ENCODE results near the gene BIN1. TPM values are rescaled to one million over a fixed set of nuclear protein-coding genes. Genes with fewer than 3 reads are reported as not detected.

Gene BIN1
- total and polyA plus RNA-seq, 12 donors, result 62.1 to 207 (median 125) TPM

DNA sequence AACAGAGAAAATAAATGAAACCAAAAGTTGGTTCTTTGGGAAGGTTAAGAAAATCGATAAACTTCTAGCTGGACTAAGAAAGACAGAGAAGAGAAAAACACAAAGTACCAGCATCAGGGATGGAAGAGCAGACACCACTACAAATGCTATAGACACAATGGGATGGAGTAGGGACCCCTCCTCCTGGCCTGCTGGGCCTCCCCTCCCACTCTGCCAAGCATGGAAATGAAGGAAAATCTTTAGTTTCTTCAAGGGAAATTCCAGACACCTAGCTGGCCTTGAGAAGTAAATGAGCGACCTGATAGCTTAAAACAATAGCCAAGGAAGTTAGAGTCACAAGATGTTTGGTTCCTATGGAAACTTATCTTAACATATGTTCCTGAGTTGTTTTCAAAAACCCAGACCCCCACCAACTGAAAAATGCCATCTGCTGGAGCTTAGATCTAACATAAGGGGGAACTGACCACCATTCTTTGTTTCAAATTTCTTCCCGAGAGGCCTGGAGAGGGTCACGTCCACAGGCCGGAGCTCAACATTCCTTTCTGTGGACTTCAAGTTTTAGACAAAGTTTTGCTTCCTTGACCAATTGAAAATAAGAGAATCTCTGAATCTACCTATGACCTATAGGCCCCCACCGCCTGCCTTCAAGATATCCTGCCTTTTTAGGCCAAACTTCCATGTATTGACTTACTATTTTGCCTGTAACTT lies 101.9 kb downstream of the BIN1 start:
- intact Hi-C loops (cut with DNase I), result no loop called here
- Histone ChIP-seq H3K36me3 (replicated peaks in 1 of 2) (no peaks in the 10 kb centered on the region), H3K27ac (no peak overlapping the region), H3K4me3 (no peak overlapping the region), H3K4me1 (replicated peaks in 1 of 2) (no peaks in the 10 kb centered on the region), H3K9me3 (replicated peaks in 1 of 3) (no peaks in the 10 kb centered on the region), H3K27me3 (no peaks in the 10 kb centered on the region)
- no peak for DNase-seq
- no peak for TF ChIP-seq POLR2A (IDR thresholded peaks at IDR 0.05)
- TF ChIP-seq, protein P1, sequence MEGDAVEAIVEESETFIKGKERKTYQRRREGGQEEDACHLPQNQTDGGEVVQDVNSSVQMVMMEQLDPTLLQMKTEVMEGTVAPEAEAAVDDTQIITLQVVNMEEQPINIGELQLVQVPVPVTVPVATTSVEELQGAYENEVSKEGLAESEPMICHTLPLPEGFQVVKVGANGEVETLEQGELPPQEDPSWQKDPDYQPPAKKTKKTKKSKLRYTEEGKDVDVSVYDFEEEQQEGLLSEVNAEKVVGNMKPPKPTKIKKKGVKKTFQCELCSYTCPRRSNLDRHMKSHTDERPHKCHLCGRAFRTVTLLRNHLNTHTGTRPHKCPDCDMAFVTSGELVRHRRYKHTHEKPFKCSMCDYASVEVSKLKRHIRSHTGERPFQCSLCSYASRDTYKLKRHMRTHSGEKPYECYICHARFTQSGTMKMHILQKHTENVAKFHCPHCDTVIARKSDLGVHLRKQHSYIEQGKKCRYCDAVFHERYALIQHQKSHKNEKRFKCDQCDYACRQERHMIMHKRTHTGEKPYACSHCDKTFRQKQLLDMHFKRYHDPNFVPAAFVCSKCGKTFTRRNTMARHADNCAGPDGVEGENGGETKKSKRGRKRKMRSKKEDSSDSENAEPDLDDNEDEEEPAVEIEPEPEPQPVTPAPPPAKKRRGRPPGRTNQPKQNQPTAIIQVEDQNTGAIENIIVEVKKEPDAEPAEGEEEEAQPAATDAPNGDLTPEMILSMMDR (IDR thresholded peaks at IDR 0.05), result no peak
- 90 to 97% (median 94%) methylated on average over 6 of the region's 6 CpGs for WGBS, 4 donors

DNA sequence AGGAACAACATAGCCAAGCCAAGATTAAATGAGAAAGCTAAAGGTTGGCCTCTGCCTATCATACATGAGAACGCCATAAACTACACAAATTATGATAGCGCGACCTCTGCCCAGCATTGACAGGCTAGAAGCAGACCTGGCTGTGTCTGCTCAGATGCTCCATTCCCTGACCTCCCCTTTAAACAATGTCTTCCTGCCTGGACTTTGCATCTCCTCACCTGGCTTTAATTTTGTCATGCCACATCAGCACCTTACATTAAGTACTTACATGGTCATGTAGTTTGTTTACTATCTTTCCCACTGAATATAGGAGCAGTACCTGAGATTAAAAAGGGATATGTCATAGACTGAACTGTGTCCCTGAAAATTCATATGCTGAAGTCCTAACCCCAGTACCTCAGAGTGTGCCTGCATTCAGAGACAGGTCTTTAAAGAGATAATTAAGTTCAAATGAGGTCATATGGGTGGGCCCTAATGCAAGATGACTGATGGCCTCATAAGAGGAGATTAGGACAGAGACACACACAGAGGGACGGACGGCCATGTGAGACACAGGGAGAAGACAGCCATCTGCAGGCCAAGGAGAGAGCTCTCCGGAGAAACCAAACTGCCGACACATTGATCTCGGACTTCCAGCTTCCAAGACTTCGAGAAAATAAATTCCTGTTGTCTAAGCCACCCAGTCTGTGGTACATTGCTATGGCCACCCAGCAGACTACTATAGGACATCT lies 103.7 kb downstream of the BIN1 start:
- H3K9me3 ChIP-seq (replicated peaks in 1 of 3), result no peaks in the 10 kb centered on the region
- intact Hi-C loops (cut with DNase I), result no loop called here
- H3K27ac ChIP-seq, result no peak overlapping the region
- no peak for TF ChIP-seq POLR2A (IDR thresholded peaks at IDR 0.05)
- TF ChIP-seq, protein P1 (IDR thresholded peaks at IDR 0.05), result no peak
- H3K36me3 ChIP-seq (replicated peaks in 1 of 2), result no peaks in the 10 kb centered on the region
- no peaks in the 10 kb centered on the region for H3K27me3 ChIP-seq
- DNase-seq, result no peak
- no peak overlapping the region for H3K4me3 ChIP-seq
- H3K4me1 ChIP-seq (replicated peaks in 1 of 2), result no peaks in the 10 kb centered on the region
- WGBS, 4 donors, result 80 to 89% (median 85%) methylated on average over 9 of the region's 9 CpGs

DNA sequence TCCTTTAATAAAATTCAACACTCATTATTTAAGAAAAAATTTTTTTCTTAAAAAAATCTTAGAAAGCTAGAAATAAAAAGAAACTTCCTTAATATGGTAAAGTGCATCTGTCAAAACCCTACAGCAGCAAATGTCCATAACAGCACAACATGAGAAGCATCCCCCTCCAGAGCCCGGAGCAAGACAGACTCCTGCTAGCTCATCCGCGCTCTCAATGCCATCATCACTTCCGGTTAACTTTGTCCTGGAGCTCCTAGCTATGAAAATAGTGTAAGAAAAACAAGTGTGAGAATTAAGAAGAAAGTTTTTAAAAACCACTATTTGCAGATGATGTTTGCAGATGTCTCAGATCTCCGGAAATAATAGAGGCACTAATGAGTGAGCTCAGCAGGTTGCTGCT lies 105.2 kb downstream of the BIN1 start:
- no peaks in the 10 kb centered on the region for H3K9me3 ChIP-seq (replicated peaks in 1 of 3)
- WGBS, 4 donors, result 71 to 90% (median 83%) methylated on average over 5 of the region's 5 CpGs
- DNase-seq, result no peak
- H3K27ac ChIP-seq, result no peak overlapping the region
- no peaks in the 10 kb centered on the region for H3K27me3 ChIP-seq
- no peaks in the 10 kb centered on the region for H3K4me1 ChIP-seq (replicated peaks in 1 of 2)
- H3K36me3 ChIP-seq (replicated peaks in 1 of 2), result no peaks in the 10 kb centered on the region
- no peak overlapping the region for H3K4me3 ChIP-seq
- TF ChIP-seq, protein P1 (IDR thresholded peaks at IDR 0.05), result no peak
- TF ChIP-seq POLR2A (IDR thresholded peaks at IDR 0.05), result no peak
- intact Hi-C loops (cut with DNase I), result no loop called here

DNA sequence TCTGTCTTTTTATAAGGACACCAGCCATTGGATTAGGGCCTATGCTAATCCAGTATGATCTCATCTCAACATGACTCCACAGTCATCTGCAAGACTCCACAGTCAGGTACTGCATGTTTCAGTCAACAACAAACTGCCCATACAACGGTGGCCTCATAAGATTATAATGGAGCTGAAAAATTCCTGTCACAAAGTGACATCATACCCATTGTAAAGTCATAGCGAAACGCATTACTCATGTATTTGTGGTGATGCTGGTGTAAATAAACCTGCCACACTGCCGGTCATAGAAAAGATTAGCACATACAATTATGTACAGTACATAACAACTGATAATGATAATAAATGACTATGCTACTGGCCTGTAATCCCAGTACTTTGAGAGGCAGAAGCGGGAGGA lies 106.0 kb downstream of the BIN1 start:
- H3K4me3 ChIP-seq, result no peak overlapping the region
- WGBS, 4 donors, result 86 to 95% (median 90%) methylated on average over 5 of the region's 5 CpGs
- no peak for TF ChIP-seq POLR2A (IDR thresholded peaks at IDR 0.05)
- TF ChIP-seq, protein P1 (IDR thresholded peaks at IDR 0.05), result no peak
- no peaks in the 10 kb centered on the region for H3K36me3 ChIP-seq (replicated peaks in 1 of 2)
- no peaks in the 10 kb centered on the region for H3K9me3 ChIP-seq (replicated peaks in 1 of 3)
- no peaks in the 10 kb centered on the region for H3K4me1 ChIP-seq (replicated peaks in 1 of 2)
- no peak for DNase-seq
- intact Hi-C loops (cut with DNase I), result no loop called here
- no peaks in the 10 kb centered on the region for H3K27me3 ChIP-seq
- no peak overlapping the region for H3K27ac ChIP-seq
